ENCODE measurements around the gene WDR38. TPM values are rescaled to one million over a fixed set of nuclear protein-coding genes. Genes with fewer than 3 reads are reported as not detected.

Gene WDR38
- total and polyA plus RNA-seq, 2 of the 13 experiments (the other 11 are each of a cell fraction or from before 2014, with no cell fraction given), result not detected

GRCh38 chr9:124818431-124819281 is 34.6 kb upstream of the WDR38 start (continued):
- TF ChIP-seq ZNF362 (CRISPR knock-in tag; IDR thresholded peaks at IDR 0.05; ENCODE audit: borderline replicate concordance), result peak; percentile 26; the same call in 1 of the 2 replicates
- TF ChIP-seq ZNF256 (CRISPR knock-in tag; conservative IDR thresholded peaks at IDR 0.05), result peak; percentile 64
- peak; percentile 61; the same call in 1 of the 2 replicates for TF ChIP-seq POLR2G (IDR thresholded peaks at IDR 0.05; ENCODE audit: low read depth, low read length)
- peak; percentile 28; the same call in 1 of the 2 replicates for TF ChIP-seq GATAD1 (CRISPR knock-in tag; IDR thresholded peaks at IDR 0.05)
- peak; percentile 62 for TF ChIP-seq ZNF792 (CRISPR knock-in tag; IDR thresholded peaks at IDR 0.05)
- TF ChIP-seq, protein P1, sequence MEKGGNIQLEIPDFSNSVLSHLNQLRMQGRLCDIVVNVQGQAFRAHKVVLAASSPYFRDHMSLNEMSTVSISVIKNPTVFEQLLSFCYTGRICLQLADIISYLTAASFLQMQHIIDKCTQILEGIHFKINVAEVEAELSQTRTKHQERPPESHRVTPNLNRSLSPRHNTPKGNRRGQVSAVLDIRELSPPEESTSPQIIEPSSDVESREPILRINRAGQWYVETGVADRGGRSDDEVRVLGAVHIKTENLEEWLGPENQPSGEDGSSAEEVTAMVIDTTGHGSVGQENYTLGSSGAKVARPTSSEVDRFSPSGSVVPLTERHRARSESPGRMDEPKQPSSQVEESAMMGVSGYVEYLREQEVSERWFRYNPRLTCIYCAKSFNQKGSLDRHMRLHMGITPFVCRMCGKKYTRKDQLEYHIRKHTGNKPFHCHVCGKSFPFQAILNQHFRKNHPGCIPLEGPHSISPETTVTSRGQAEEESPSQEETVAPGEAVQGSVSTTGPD (CRISPR knock-in tag; IDR thresholded peaks at IDR 0.05), result peak; percentile 51; the same call in 1 of the 2 replicates
- no peak for TF ChIP-seq ZBTB42 (CRISPR knock-in tag; IDR thresholded peaks at IDR 0.05)
- peak; percentile 40; the same call in 1 of the 2 replicates for TF ChIP-seq HNF4G (IDR thresholded peaks at IDR 0.05; ENCODE audit: borderline replicate concordance, low read depth, low read length)
- no peak for TF ChIP-seq HNF4G (CRISPR knock-in tag; IDR thresholded peaks at IDR 0.05; ENCODE audit: borderline replicate concordance, low read depth)
- TF ChIP-seq, protein P2, sequence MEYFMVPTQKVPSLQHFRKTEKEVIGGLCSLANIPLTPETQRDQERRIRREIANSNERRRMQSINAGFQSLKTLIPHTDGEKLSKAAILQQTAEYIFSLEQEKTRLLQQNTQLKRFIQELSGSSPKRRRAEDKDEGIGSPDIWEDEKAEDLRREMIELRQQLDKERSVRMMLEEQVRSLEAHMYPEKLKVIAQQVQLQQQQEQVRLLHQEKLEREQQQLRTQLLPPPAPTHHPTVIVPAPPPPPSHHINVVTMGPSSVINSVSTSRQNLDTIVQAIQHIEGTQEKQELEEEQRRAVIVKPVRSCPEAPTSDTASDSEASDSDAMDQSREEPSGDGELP (IDR thresholded peaks at IDR 0.05; ENCODE audit: borderline replicate concordance, low read depth), result 0 out of 2 replicates have a peak, but pooled peaks have one; percentile 12
- TF ChIP-seq NONO (IDR thresholded peaks at IDR 0.05), result no peak
- TF ChIP-seq NONO (CRISPR knock-in tag; conservative IDR thresholded peaks at IDR 0.05), result peak; percentile 49; the same call in 1 of the 2 replicates
- TF ChIP-seq NR2F6 (IDR thresholded peaks at IDR 0.05), result 0 out of 2 replicates have a peak, but pooled peaks have one; percentile 43
- TF ChIP-seq NR2F6 (CRISPR knock-in tag; IDR thresholded peaks at IDR 0.05), result peak; percentile 74
- TF ChIP-seq ZNF564 (CRISPR knock-in tag; IDR thresholded peaks at IDR 0.05), result 0 out of 2 replicates have a peak, but pooled peaks have one; percentile 34
- TF ChIP-seq SAP130 (CRISPR knock-in tag; IDR thresholded peaks at IDR 0.05; ENCODE audit: low read depth), result peak; percentile 80
- peak; percentile 54 for TF ChIP-seq RBM39 (IDR thresholded peaks at IDR 0.05; ENCODE audit: low read depth, low read length, poor library complexity, severe bottlenecking)
- TF ChIP-seq ZNF44 (CRISPR knock-in tag; IDR thresholded peaks at IDR 0.05), result peak; percentile 66; the same call in 1 of the 2 replicates
- TF ChIP-seq ZSCAN21 (CRISPR knock-in tag; IDR thresholded peaks at IDR 0.05; ENCODE audit: borderline replicate concordance), result peak; percentile 47; the same call in 1 of the 2 replicates
- peak; percentile 19; the same call in 1 of the 2 replicates for TF ChIP-seq ZBTB7B (CRISPR knock-in tag; IDR thresholded peaks at IDR 0.05)
- TF ChIP-seq RAD51 (IDR thresholded peaks at IDR 0.05; ENCODE audit: borderline replicate concordance), result no peak
- TF ChIP-seq, protein P3, sequence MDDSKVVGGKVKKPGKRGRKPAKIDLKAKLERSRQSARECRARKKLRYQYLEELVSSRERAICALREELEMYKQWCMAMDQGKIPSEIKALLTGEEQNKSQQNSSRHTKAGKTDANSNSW (CRISPR knock-in tag; IDR thresholded peaks at IDR 0.05; ENCODE audit: borderline replicate concordance), result peak; percentile 39; the same call in 1 of the 2 replicates
- no peak for TF ChIP-seq JUND (CRISPR knock-in tag; IDR thresholded peaks at IDR 0.05)
- TF ChIP-seq CEBPB (IDR thresholded peaks at IDR 0.05; ENCODE audit: borderline replicate concordance, low read depth, low read length), result no peak
